ENCODE data around the gene HIVEP3.

- no peak for TF ChIP-seq CTCF (optimal IDR thresholded peaks at IDR 0.05 in 1 of 3, IDR thresholded peaks at IDR 0.05 in 1 of 3, conservative IDR thresholded peaks at IDR 0.05 in 1 of 3; ENCODE audit: extremely low read depth in 1 of 3, insufficient read depth in 2 of 3, low read length in 3 of 3)
- no peak for TF ChIP-seq EZH2 (IDR thresholded peaks at IDR 0.05; ENCODE audit: low read length)
Measured at GRCh38 chr1:41727749-41728115, 191.0 kb downstream of the HIVEP3 start.

Data from keratinocyte (primary cell).